OCI-LY1 (cell line): ENCODE results near the gene NOTCH4.
"Not testable (repeated sequence)": the region's sequence is repeated elsewhere in the genome, so short reads cannot be mapped to it uniquely, and the experiment has no call there.

Experiments used
- H2AFZ ChIP-seq: fragments of 200-600 bp; sonication (generic), shearing (Covaris generic); 2 replicates; pipeline ENCODE4 v1.6.0; 2014; ENCODE audit warnings: antibody characterized with exemption, mild to moderate bottlenecking, low read length
- H3F3A ChIP-seq: fragments of 200-600 bp; sonication (generic), shearing (Covaris generic); 2 replicates; pipeline ENCODE4 v1.6.0; 2014; ENCODE audit warnings: mild to moderate bottlenecking, antibody characterized with exemption, low read length, moderate library complexity; ENCODE audit not compliant: insufficient read depth
- H3K27ac ChIP-seq: fragments of 200-600 bp; sonication (generic); 2 replicates; pipeline ENCODE4 v1.5.1; 2014; ENCODE audit warnings: low read length, mixed run types, mild to moderate bottlenecking, low read depth; ENCODE audit not compliant: poor library complexity, severe bottlenecking
- H3K27me3 ChIP-seq: fragments of 200-600 bp; sonication (generic); 2 replicates; pipeline ENCODE4 v1.6.0; 2014; ENCODE audit warnings: antibody characterized with exemption, mild to moderate bottlenecking, low read length, moderate library complexity; ENCODE audit not compliant: insufficient read depth
- H3K36me3 ChIP-seq: fragments of 200-600 bp; sonication (generic); 2 replicates; pipeline ENCODE4 v1.6.1; 2014; ENCODE audit warnings: mild to moderate bottlenecking, antibody characterized with exemption, low read length, moderate library complexity, mixed read lengths; ENCODE audit not compliant: insufficient read depth
- H3K4me1 ChIP-seq: fragments of 200-600 bp; sonication (generic); 2 replicates; pipeline ENCODE4 v1.5.1; 2014; ENCODE audit warnings: mild to moderate bottlenecking, low read length, moderate library complexity; ENCODE audit not compliant: insufficient read depth, severe bottlenecking
- H3K4me2 ChIP-seq: fragments of 200-600 bp; sonication (generic), shearing (Covaris generic); 2 replicates; pipeline ENCODE4 v1.6.1; 2014; ENCODE audit warnings: low read length
- H3K4me3 ChIP-seq: fragments of 200-600 bp; sonication (generic); 2 replicates; pipeline ENCODE4 v1.5.1; 2014; ENCODE audit warnings: low read length, low read depth, mild to moderate bottlenecking, mixed read lengths; ENCODE audit not compliant: poor library complexity, severe bottlenecking
- H3K79me2 ChIP-seq: fragments of 200-600 bp; shearing (Covaris generic); 2 replicates; pipeline ENCODE4 v1.6.1; 2016; ENCODE audit warnings: mixed run types, low read length, mixed read lengths; ENCODE audit not compliant: insufficient read depth
- H3K9ac ChIP-seq: fragments of 200-600 bp; sonication (generic), shearing (Covaris generic); 2 replicates; pipeline ENCODE4 v1.6.1; 2014; ENCODE audit warnings: mild to moderate bottlenecking, low read length, mixed read lengths
- H3K9me2 ChIP-seq: fragments of 200-600 bp; sonication (generic), shearing (Covaris generic); 2 replicates; pipeline ENCODE4 v1.6.1; 2014; ENCODE audit warnings: low read depth, mild to moderate bottlenecking, low read length, mixed read lengths
- H3K9me3 ChIP-seq: fragments of 200-600 bp; shearing (Covaris generic); 2 replicates; pipeline ENCODE4 v1.6.1; 2014; ENCODE audit warnings: low read length, mixed read lengths
- H4K20me1 ChIP-seq: fragments of 200-600 bp; sonication (generic), shearing (Covaris generic); 2 replicates; pipeline ENCODE4 v1.6.0; 2016; ENCODE audit warnings: mild to moderate bottlenecking, low read length; ENCODE audit not compliant: insufficient read depth
- EZH2 ChIP-seq: fragments of 200-600 bp; sonication (generic), shearing (Covaris generic); IDR thresholded peaks from 2 replicates; pipeline ENCODE4 v1.8.0; 2017; ENCODE audit warnings: borderline replicate concordance, mixed run types, mild to moderate bottlenecking, antibody characterized with exemption, low read length, moderate library complexity, mixed read lengths
- TF ChIP-seq, protein P1 (sequence below): fragments of 200-600 bp; sonication (generic), shearing (Covaris generic); IDR thresholded peaks from 2 replicates; pipeline ENCODE4 v1.5.1; 2017; ENCODE audit warnings: mild to moderate bottlenecking, antibody characterized with exemption, low read length, moderate library complexity, mixed read lengths

NOTCH4 gene

DNA sequence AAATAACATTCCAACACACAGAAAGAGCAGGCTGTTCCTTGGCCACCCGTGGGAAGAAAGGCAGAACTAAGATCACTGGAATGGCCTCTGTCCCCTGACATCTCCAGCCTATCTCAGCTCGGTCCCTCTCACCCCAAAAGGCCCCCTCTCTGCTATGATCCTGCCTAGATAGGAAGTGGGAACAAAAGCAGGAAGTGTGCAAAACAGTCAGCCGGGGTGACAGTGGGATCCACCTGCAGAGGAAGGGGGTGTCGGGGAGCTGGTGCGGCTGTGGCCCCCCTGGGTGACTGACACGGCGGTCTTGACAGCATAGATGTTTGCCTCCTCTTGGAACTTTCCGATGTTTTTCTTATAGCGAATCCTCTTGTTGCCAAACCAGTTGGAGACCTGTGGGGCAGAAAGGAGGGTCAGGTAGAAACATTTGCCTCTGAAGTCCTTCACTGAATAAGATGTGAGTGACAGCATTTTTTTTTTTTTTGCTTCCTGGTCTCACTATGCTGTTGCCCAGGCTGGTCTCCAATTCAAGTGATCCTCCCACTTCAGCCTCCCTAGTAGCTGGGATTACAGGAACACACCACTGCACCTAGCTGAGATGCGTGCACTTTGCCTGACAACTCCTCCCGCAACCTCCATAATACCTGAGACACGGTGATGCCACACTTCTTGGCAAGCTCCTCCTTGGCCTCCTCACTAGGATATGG, 36.7 kb downstream of the NOTCH4 start:
- Histone ChIP-seq H3K27ac (peak overlapping the region; percentile 15), H3K9ac (no peak overlapping the region)

DNA sequence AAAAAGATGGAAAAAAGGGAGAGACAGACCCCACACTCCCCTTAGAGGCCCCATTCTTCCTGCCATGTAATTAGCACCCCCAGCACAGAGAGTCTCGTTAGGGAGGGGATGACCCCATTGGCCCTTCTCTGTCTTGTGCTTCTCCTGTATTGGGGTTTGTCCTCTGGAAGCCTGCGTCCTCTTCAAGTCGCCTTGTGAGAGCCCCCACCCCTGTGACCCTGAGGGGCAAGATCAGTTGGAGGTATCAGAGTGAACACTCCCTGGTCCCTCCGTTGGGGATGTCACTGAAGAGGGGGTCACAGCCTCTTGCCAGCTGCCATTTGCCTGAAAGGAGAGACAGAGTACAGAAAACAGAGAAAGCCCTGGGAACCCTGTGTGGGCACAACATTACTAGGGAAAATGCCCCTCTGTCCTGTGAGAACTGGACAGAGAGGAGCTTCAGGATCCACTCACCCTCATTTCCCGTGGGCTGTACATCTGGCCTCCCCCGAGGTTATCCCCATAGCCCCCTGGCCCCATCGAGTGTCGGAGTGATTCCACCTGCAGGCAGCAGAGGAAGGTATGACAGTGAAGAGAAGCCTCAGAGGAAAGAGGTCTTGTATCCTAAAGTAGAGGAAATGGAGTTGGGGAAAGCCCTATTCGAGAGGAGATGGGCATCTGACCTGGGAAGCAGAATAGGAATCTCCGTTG, 37.6 kb downstream of the NOTCH4 start:
- H2AFZ ChIP-seq, H3K9me3 ChIP-seq, H3F3A ChIP-seq, H3K27me3 ChIP-seq, H3K4me3 ChIP-seq, H3K4me2 ChIP-seq, H4K20me1 ChIP-seq, H3K9me2 ChIP-seq, H3K9ac ChIP-seq, H3K79me2 ChIP-seq: not testable (repeated sequence)
- Histone ChIP-seq H3K4me1 (peaks cover 22% of the 10 kb centered on the region), H3K27ac (peak overlapping the region; percentile 15), H3K36me3 (peaks cover 44% of the 10 kb centered on the region; the same call in 1 of the 2 replicates)

More for the DNA sequence above, 36.7 kb downstream of the NOTCH4 start:
- Histone ChIP-seq H2AFZ (no peak overlapping the region), H3K4me1 (peaks cover 31% of the 10 kb centered on the region), H3K4me3 (no peak overlapping the region), H3K36me3 (peaks cover 40% of the 10 kb centered on the region; the same call in 1 of the 2 replicates), H3K4me2 (no peak overlapping the region), H3K9me2 (no peaks in the 10 kb centered on the region), H3K27me3 (no peaks in the 10 kb centered on the region), H3K9me3 (no peaks in the 10 kb centered on the region), H4K20me1 (no peaks in the 10 kb centered on the region), H3K79me2 (no peaks in the 10 kb centered on the region), H3F3A (no peaks in the 10 kb centered on the region)
- no peak for TF ChIP-seq EZH2
- TF ChIP-seq, protein P1, sequence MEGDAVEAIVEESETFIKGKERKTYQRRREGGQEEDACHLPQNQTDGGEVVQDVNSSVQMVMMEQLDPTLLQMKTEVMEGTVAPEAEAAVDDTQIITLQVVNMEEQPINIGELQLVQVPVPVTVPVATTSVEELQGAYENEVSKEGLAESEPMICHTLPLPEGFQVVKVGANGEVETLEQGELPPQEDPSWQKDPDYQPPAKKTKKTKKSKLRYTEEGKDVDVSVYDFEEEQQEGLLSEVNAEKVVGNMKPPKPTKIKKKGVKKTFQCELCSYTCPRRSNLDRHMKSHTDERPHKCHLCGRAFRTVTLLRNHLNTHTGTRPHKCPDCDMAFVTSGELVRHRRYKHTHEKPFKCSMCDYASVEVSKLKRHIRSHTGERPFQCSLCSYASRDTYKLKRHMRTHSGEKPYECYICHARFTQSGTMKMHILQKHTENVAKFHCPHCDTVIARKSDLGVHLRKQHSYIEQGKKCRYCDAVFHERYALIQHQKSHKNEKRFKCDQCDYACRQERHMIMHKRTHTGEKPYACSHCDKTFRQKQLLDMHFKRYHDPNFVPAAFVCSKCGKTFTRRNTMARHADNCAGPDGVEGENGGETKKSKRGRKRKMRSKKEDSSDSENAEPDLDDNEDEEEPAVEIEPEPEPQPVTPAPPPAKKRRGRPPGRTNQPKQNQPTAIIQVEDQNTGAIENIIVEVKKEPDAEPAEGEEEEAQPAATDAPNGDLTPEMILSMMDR, result no peak

DNA sequence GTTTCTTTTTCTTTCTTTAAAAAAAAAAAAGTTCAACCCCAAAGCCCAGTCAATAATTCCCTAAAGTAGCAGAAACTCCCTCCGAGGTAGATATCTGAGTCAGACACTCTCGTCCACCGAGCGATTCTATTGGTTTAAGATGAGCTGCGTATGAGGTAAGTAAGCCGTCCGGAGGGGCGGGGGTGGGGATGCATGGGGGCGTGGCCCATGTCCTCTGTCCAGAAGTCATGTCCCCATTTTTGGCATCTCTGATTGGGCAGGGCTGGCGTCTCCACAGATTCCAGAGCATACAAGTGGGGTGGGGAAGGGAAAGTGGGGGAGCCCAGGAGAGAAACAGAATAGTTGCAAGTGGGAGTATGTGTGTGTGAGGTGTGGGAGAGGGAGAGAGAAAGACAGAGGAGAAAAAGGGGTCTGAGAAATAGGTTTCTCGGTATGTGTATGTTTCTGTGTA, 38.2 kb downstream of the NOTCH4 start:
- not testable (repeated sequence) for H3K27ac ChIP-seq, H3K79me2 ChIP-seq, H2AFZ ChIP-seq, H3K9me2 ChIP-seq, H3K4me3 ChIP-seq, H4K20me1 ChIP-seq, H3K4me2 ChIP-seq, H3K9ac ChIP-seq, H3K9me3 ChIP-seq, H3K27me3 ChIP-seq, H3F3A ChIP-seq
- Histone ChIP-seq H3K36me3 (peaks cover 49% of the 10 kb centered on the region; the same call in 1 of the 2 replicates), H3K4me1 (peaks cover 16% of the 10 kb centered on the region)

DNA sequence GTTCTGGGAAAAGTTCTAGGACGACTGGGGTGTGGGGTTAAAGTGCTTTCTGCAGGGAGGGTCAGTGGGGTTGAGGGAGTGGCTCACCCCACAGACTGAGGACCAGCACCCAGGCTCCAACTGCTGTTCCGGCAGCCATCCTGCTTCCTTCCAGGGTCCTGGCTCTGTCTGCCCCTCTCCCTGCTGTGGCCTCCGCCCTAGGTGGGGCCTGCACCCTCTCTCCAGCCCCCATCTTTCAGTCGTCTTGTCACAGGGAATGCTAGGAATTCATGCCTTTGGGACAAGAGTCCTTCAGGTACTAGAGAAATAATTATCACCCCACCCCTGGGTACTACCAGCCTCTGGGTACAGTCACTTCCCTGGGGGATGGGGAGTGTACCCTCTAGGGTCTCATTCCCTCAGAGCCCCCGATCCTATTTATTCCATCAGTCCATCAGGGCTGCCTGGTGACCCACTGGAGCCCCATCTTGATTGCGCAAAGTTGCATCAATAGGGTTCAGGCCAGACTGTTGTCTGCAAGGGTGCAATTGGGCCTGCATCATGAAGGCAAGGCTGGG, 39.7 kb downstream of the NOTCH4 start, which contains the start of gene AGER:
AGER (minus strand) TSS at position 170 of the 557 bp plus-strand sequence; CDS start at position 139, 31 bp downstream.
- Histone ChIP-seq H3K4me1 (peaks cover 14% of the 10 kb centered on the region), H3K9ac (no peak within 1 kb of the TSS), H3K79me2 (no peaks in the 10 kb centered on the region), H4K20me1 (no peaks in the 10 kb centered on the region), H3K27me3 (no peaks in the 10 kb centered on the region), H3K9me3 (no peaks in the 10 kb centered on the region), H3K27ac (no peak within 1 kb of the TSS), H3K36me3 (peaks cover 59% of the 10 kb centered on the region; the same call in 1 of the 2 replicates), H3K9me2 (no peaks in the 10 kb centered on the region), H2AFZ (no peak within 1 kb of the TSS), H3F3A (no peaks in the 10 kb centered on the region), H3K4me3 (no peak within 1 kb of the TSS), H3K4me2 (no peak within 1 kb of the TSS)
- TF ChIP-seq, protein P1, result no peak
- no peak for TF ChIP-seq EZH2
